MG63 (cell line): ENCODE data around the gene GALM. TPM values are rescaled to one million over a fixed set of nuclear protein-coding genes. Genes with fewer than 3 reads are reported as not detected.

Source experiments
- DNase-seq: peaks from one replicate; pipeline ENCODE4 v3.0.0-alpha.2; 2020
- H3K27me3 ChIP-seq: fragments of 250-450 bp; sonication (Bioruptor Pico); 2 replicates; pipeline ENCODE4 v1.5.1; 2020; ENCODE audit warnings: mild to moderate bottlenecking, moderate library complexity
- H3K36me3 ChIP-seq: fragments of 250-450 bp; sonication (Bioruptor Pico); 2 replicates; pipeline ENCODE4 v1.5.1; 2020; ENCODE audit warnings: mild to moderate bottlenecking, moderate library complexity
- H3K4me3 ChIP-seq: fragments of 250-450 bp; sonication (Bioruptor Pico); 2 replicates; pipeline ENCODE4 v1.5.1; 2020; ENCODE audit warnings: mild to moderate bottlenecking, moderate library complexity
- H3K9me3 ChIP-seq: fragments of 250-450 bp; sonication (Bioruptor Pico); 2 replicates; pipeline ENCODE4 v1.5.1; 2020; ENCODE audit warnings: mild to moderate bottlenecking, moderate library complexity
- total RNA-seq: library from RNA; depleted of rRNA; stranded (reverse); fragments of >200 nt; shearing (Covaris generic); gene quantifications from 2 replicates; pipeline ENCODE4 v1.2.3, GENCODE V29; 2014; ENCODE audit warnings: low replicate concordance

Gene GALM
- total RNA-seq, 1 experiment from 2014 or later, result 13.7 TPM

- no peak for DNase-seq
- Histone ChIP-seq H3K27me3 (no peaks in the 10 kb centered on the region), H3K36me3 (peaks cover 64% of the 10 kb centered on the region), H3K9me3 (0 out of 2 replicates have a peak, but pooled peaks cover 3% of the 10 kb centered on the region), H3K4me3 (no peak overlapping the region)
Observed at GRCh38 chr2:38737925-38738324, 72.0 kb downstream of the GALM start.

DNA sequence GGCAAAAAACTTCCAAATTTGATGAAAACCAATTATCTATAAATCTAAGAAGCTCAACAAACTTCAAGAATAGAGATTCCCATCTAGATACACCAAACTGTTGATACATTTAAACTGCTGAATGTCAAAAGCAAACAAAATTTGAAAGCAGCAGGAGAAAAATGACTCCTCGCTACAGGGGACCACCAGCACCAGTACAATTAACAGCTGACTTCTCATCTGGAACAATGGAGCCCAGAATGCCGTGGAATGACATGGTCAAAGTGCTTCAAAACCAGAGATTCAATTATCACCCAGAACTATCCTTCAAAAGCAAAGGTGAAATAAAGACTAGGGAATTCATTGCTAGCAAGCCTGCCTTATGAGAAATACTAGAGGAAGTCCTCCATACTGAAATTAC is 73.6 kb downstream of the GALM start:
- H3K4me3 ChIP-seq, result no peak overlapping the region
- 0 out of 2 replicates have a peak, but pooled peaks cover 3% of the 10 kb centered on the region for H3K9me3 ChIP-seq
- no peaks in the 10 kb centered on the region for H3K27me3 ChIP-seq
- no peak for DNase-seq
- peaks cover 80% of the 10 kb centered on the region for H3K36me3 ChIP-seq

GRCh38 chr2:38740851-38741731 is 75.2 kb downstream of the GALM start:
- H3K36me3 ChIP-seq, result peaks cover 89% of the 10 kb centered on the region
- H3K9me3 ChIP-seq, result 0 out of 2 replicates have a peak, but pooled peaks cover 3% of the 10 kb centered on the region
- no peak overlapping the region for H3K4me3 ChIP-seq
- DNase-seq, result no peak
- H3K27me3 ChIP-seq, result no peaks in the 10 kb centered on the region

DNA sequence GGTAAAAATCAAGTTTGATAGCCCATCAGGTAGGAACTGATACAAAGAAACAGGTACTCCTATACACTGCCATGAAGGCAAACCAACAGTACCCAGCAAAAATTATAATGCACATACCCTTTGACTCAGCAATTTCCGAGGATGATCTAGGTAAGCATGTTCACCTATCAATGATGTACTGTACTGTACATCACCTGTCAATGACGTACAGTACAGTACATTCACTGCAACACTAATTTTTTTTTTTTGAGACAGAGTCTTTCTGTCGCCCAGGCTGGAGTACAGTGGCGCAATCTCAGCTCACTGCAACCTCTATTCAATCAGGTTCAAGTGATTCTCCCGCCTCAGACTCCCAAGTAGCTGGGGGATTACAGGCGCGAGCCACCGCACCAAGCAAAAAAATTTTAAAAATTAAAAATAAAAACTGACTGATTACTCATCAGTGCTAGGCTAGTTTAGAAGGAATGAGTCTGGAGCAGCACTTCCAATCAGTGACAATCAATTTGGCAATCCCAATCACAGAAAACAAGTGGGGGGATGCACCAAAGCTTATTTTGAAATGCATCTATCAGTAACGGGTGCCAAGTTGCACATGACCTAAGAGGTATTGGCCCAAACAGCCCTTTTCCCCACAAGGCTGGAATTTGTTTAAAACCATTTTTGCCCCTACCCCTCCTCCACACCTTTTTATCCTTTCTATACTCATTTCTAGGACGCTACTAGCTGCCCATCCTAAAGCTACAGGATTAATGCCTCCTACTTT is 77.1 kb downstream of the GALM start:
- peaks cover 93% of the 10 kb centered on the region for H3K36me3 ChIP-seq
- no peak overlapping the region for H3K4me3 ChIP-seq
- 0 out of 2 replicates have a peak, but pooled peaks cover 3% of the 10 kb centered on the region for H3K9me3 ChIP-seq
- H3K27me3 ChIP-seq, result no peaks in the 10 kb centered on the region
- no peak for DNase-seq

GRCh38 chr2:38743672-38744398 is 77.9 kb downstream of the GALM start:
- Histone ChIP-seq H3K9me3 (0 out of 2 replicates have a peak, but pooled peaks cover 3% of the 10 kb centered on the region), H3K27me3 (no peaks in the 10 kb centered on the region), H3K36me3 (peaks cover 94% of the 10 kb centered on the region), H3K4me3 (no peak overlapping the region)
- DNase-seq, result no peak

DNA sequence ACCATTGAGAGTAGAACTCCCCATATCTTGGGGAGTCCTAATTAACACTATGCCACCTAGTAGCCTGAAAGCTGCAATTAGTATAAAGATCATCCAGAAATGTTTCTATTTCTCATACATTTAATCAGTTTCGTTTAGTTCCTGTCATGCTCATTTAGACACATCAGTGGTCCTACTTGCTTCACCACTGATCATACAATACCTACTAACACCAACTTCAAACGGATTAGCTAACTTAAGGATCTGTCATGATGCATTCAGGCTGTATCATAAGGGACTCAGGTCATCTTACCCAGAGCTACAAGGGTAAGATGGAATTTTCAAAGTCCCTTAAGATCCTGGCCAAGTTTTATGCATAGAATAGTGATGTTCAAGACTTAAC is 78.5 kb downstream of the GALM start:
- no peak for DNase-seq
- no peak overlapping the region for H3K4me3 ChIP-seq
- peaks cover 96% of the 10 kb centered on the region for H3K36me3 ChIP-seq
- H3K9me3 ChIP-seq, result 0 out of 2 replicates have a peak, but pooled peaks cover 3% of the 10 kb centered on the region
- no peaks in the 10 kb centered on the region for H3K27me3 ChIP-seq

- H3K9me3 ChIP-seq, result no peaks in the 10 kb centered on the region
- peaks cover 95% of the 10 kb centered on the region for H3K36me3 ChIP-seq
- no peak for DNase-seq
- no peaks in the 10 kb centered on the region for H3K27me3 ChIP-seq
- no peak overlapping the region for H3K4me3 ChIP-seq
Observed at GRCh38 chr2:38745267-38745666, 79.4 kb downstream of the GALM start.

GRCh38 chr2:38747007-38747424 is 81.1 kb downstream of the GALM start:
- H3K27me3 ChIP-seq, result no peaks in the 10 kb centered on the region
- no peak overlapping the region for H3K4me3 ChIP-seq
- H3K36me3 ChIP-seq, result peaks cover 85% of the 10 kb centered on the region
- H3K9me3 ChIP-seq, result no peaks in the 10 kb centered on the region
- no peak for DNase-seq

GRCh38 chr2:38747819-38748218 is 81.9 kb downstream of the GALM start:
- H3K9me3 ChIP-seq, result no peaks in the 10 kb centered on the region
- DNase-seq, result no peak
- H3K36me3 ChIP-seq, result peaks cover 79% of the 10 kb centered on the region

DNA sequence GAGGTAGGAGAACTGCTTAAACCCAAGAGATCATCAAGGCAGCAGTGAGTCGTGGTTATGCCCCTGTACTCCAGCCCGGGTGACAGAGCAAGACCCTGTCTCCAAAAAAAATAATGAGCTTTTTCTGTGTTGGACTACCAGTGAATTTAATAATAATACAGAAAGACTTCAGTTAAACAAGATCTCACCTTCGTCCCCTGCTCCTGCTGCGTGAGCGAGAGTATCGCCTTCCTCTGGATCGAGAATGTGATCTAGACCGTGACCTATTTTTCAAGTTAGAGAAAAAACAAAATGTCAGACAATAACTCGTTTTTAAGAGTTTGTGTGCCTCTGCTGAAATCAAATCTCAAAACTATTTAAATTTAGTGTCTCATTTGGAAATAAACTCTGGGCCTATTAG is 82.5 kb downstream of the GALM start:
- no peaks in the 10 kb centered on the region for H3K27me3 ChIP-seq
- DNase-seq, result no peak
- no peaks in the 10 kb centered on the region for H3K9me3 ChIP-seq
- peaks cover 74% of the 10 kb centered on the region for H3K36me3 ChIP-seq
- H3K4me3 ChIP-seq, result no peak overlapping the region

More at GRCh38 chr2:38747819-38748218, 81.9 kb downstream of the GALM start:
- 0 out of 2 replicates have a peak overlapping the region, but pooled peaks have one; percentile 9 for H3K4me3 ChIP-seq
- H3K27me3 ChIP-seq, result no peaks in the 10 kb centered on the region

GRCh38 chr2:38748943-38749804 is 83.3 kb downstream of the GALM start:
- DNase-seq, result no peak
- Histone ChIP-seq H3K36me3 (peaks cover 66% of the 10 kb centered on the region), H3K27me3 (no peaks in the 10 kb centered on the region), H3K4me3 (peak overlapping the region; percentile 99), H3K9me3 (no peaks in the 10 kb centered on the region)

- peak; percentile 49 for DNase-seq
- Histone ChIP-seq H3K27me3 (no peaks in the 10 kb centered on the region), H3K36me3 (peaks cover 55% of the 10 kb centered on the region), H3K9me3 (no peaks in the 10 kb centered on the region), H3K4me3 (peak overlapping the region; percentile 99)
Observed at GRCh38 chr2:38750011-38750890, 84.3 kb downstream of the GALM start.

DNA sequence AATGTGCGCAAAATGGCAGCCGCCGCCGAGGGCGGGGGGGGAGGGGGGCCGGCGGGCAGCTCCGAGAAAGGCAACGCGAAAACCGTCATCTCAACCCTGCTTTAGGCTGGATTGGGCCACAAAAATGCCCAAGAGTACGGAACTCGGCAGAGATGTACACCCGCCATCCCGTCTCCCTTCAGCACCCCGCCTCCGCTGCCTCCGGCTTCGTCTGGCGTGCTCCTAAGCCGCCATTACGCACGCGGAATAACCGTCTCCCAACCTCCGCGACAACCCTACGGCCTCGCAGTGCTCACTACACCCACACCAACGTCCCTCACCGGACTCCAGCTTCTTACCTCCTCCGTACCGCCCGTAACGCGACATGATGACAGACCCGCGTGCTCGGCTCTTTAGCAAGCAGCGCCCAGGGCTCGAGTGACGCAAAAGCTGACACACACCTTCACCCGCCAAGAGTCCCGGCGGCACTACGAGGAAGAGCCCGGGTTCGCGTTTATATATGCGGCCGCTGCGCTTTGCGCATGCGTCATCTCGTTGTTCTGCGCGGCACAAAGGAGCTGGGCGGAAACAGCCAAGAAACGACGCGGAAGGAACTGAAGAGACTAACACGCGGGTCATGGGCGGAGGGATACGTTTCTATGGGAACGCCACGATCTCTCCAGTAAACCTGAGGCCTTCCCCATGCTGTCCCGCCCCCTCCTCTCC is 85.1 kb downstream of the GALM start, which contains the start of gene SRSF7:
SRSF7 (minus strand) TSS at position 471 of the 705 bp plus-strand sequence; CDS start at position 366, 105 bp downstream.
- DNase-seq, result peak; percentile 99
- Histone ChIP-seq H3K9me3 (no peaks in the 10 kb centered on the region), H3K27me3 (no peaks in the 10 kb centered on the region), H3K4me3 (peak within 1 kb of the TSS; percentile 99), H3K36me3 (peaks cover 47% of the 10 kb centered on the region)

DNA sequence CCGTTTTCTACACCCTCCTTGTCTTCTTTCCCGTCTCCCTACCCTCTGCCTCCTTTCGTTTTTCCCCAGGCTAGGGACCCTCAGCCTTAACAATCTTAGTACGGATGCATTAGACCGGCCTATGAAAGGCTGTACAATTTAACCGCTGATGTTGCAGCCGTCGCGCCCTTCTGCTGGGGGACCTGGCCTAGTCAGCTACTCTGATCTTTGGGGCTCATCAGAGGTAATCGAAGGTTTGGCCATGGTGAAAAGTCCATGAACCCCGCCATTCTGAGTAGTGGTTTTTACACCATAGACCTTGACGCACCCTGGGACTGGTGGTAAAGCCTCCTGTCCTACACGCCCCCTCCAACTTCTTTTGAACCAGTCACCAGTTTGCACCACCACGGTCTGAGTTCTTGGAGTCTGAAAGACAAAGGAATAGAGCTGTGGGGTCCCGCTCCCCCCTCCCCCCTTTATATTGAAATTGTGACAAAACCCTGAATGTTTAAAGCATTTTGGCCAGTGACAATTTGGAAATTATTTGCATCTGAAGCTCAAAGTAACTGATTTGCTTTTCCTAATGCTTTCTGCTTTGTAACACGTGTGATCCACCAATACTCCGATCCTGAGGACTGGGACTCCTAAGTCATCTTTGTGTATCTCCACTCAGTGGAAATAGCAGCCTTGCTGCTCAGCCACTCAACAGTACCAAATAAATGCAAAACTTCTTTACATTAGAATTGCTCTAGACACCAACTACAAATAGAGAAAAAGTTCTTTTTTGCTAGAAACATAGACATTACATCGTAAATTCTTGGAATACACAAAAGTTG is 85.9 kb downstream of the GALM start:
- Histone ChIP-seq H3K4me3 (peak overlapping the region; percentile 99), H3K36me3 (peaks cover 39% of the 10 kb centered on the region), H3K27me3 (no peaks in the 10 kb centered on the region), H3K9me3 (no peaks in the 10 kb centered on the region)
- DNase-seq, result peak; percentile 28
